Brain microvascular endothelial cell (primary cell): ENCODE measurements around the gene LIMCH1.

ENCODE experiments used
- DNase-seq: peaks from one replicate; pipeline ENCODE4 v3.0.0-alpha.2; 2020
- H3K27ac ChIP-seq: fragments of 250-450 bp; sonication (Bioruptor Pico); 2 replicates; pipeline ENCODE4 v1.5.1; 2020; ENCODE audit warnings: mild to moderate bottlenecking, moderate library complexity
- H3K27me3 ChIP-seq: fragments of 250-450 bp; sonication (Bioruptor Pico); replicated peaks from 2 replicates; pipeline ENCODE4 v1.5.1; 2020; ENCODE audit warnings: mild to moderate bottlenecking
- H3K36me3 ChIP-seq: fragments of 250-450 bp; sonication (Bioruptor Pico); replicated peaks from 2 replicates; pipeline ENCODE4 v1.5.1; 2020; ENCODE audit warnings: mild to moderate bottlenecking
- H3K4me3 ChIP-seq: 2 replicates; pipeline ENCODE4 v1.5.1; 2011; ENCODE audit warnings: low read depth, mild to moderate bottlenecking, control low read depth, low read length, moderate library complexity
- in situ Hi-C: cut with HindIII; loops from 2 replicates; pipeline ENCODE4 v1.10.0; 2017; ENCODE audit warnings: low sequenced_read_pairs, low pct_ligation_motif_present
- TF ChIP-seq, protein P1 (sequence below): IDR thresholded peaks from 2 replicates; pipeline ENCODE4 v1.5.1; 2011; ENCODE audit warnings: low read depth, mild to moderate bottlenecking, moderate library complexity, low read length, control low read depth, inconsistent platforms; ENCODE audit errors: missing control alignments

The LIMCH1 gene

DNA sequence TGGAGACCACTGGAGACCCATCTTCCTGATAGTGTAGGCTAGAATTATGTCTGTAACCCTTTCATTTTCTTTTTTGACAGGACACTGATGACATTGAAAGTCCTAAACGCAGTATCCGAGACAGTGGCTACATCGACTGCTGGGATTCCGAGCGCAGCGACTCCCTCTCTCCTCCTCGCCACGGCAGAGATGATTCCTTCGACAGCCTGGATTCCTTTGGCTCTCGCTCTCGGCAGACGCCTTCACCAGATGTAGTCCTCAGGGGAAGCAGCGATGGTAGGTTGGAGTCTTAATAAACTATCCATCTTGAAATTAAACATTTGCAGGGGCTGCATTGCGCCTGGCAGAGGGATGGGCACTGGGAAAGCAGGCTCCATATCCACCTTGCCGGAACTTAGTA, 75.4 kb downstream of the LIMCH1 start:
- TF ChIP-seq, protein P1, sequence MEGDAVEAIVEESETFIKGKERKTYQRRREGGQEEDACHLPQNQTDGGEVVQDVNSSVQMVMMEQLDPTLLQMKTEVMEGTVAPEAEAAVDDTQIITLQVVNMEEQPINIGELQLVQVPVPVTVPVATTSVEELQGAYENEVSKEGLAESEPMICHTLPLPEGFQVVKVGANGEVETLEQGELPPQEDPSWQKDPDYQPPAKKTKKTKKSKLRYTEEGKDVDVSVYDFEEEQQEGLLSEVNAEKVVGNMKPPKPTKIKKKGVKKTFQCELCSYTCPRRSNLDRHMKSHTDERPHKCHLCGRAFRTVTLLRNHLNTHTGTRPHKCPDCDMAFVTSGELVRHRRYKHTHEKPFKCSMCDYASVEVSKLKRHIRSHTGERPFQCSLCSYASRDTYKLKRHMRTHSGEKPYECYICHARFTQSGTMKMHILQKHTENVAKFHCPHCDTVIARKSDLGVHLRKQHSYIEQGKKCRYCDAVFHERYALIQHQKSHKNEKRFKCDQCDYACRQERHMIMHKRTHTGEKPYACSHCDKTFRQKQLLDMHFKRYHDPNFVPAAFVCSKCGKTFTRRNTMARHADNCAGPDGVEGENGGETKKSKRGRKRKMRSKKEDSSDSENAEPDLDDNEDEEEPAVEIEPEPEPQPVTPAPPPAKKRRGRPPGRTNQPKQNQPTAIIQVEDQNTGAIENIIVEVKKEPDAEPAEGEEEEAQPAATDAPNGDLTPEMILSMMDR: no peak
- no peak overlapping the region for H3K27ac ChIP-seq
- H3K27me3 ChIP-seq: peaks cover 25% of the 10 kb centered on the region
- in situ Hi-C loops: no loop called here
- H3K4me3 ChIP-seq: peak overlapping the region; percentile 6
- H3K36me3 ChIP-seq: no peaks in the 10 kb centered on the region
- DNase-seq: no peak

GRCh38 chr4:41613821-41614220, 75.9 kb downstream of the LIMCH1 start:
- in situ Hi-C loops: no loop called here
- H3K4me3 ChIP-seq: no peak overlapping the region
- DNase-seq: no peak
- TF ChIP-seq, protein P1: no peak
- no peaks in the 10 kb centered on the region for H3K36me3 ChIP-seq
- H3K27me3 ChIP-seq: peaks cover 28% of the 10 kb centered on the region
- no peak overlapping the region for H3K27ac ChIP-seq

DNA sequence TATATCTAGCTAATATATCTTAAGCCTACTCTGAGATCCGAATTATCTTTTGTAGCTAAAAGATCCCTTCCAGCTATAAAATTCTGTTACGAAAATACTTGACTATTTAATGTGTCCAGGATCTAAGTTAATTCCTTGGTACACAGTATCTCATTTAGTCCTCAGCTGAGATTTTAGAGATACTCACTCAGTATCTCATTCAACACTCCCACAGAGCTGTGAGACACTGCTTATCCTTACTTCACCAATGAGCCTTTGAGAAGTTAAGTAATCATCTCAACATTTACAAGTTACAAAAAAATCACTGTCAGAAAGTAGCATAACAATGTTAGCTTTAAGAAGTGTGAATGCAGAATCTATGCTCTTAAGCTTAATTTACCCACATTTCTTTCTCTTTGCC, 76.6 kb downstream of the LIMCH1 start:
- no peak for DNase-seq
- TF ChIP-seq, protein P1: no peak
- H3K36me3 ChIP-seq: no peaks in the 10 kb centered on the region
- in situ Hi-C loops: no loop called here
- no peak overlapping the region for H3K4me3 ChIP-seq
- no peak overlapping the region for H3K27ac ChIP-seq
- peaks cover 31% of the 10 kb centered on the region for H3K27me3 ChIP-seq

DNA sequence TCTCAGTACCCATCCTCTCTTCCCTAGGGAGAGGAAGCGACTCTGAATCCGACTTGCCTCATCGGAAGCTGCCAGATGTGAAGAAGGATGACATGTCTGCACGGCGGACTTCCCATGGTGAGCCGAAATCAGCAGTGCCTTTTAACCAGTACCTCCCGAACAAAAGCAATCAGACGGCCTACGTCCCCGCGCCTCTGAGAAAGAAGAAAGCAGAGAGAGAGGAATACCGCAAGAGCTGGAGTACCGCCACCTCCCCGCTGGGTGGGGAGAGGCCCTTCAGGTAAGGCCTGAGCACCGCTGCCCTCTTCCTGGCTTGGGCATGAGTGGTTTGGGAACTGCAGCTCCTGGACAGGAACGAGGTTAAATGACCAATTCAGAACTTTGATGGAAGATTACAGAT, 81.2 kb downstream of the LIMCH1 start:
- in situ Hi-C loops: no loop called here
- Histone ChIP-seq H3K36me3 (no peaks in the 10 kb centered on the region), H3K4me3 (no peak overlapping the region), H3K27me3 (peaks cover 13% of the 10 kb centered on the region), H3K27ac (no peak overlapping the region)
- DNase-seq: no peak
- TF ChIP-seq, protein P1: no peak

DNA sequence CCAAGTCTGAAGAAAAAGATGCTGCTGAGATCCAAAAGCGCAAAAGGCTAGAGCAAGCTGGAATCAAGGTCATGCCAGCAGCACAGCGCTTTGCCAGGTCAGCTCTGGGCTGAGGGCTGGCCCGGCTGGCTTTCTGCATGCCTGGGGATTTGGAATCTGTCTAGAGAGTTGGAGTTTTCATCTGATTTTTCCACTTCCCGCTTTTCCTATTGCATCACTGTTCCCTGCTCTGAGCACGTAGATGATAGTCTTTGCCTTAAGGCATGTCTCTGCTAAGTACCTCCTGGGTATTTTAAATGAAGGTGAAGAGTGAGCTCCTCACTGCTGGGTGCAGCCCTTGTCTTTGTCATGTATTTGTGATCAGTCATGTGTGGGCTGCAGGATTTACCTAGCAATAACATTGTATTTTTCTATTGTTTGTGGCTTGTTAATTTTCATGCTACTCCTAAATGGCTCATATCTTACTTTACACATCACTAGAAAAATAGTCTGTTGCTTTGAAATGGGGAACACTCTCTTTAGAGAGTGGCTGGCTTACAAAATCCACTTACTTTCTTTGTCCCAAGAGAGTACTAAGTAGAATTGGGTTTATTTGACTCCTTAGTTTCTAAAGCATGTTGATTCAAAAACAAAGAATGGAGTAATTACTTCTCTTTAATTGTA, 82.8 kb downstream of the LIMCH1 start:
- no peaks in the 10 kb centered on the region for H3K36me3 ChIP-seq
- TF ChIP-seq, protein P1: no peak
- H3K27me3 ChIP-seq: peaks cover 8% of the 10 kb centered on the region
- in situ Hi-C loops: no loop called here
- H3K27ac ChIP-seq: no peak overlapping the region
- no peak overlapping the region for H3K4me3 ChIP-seq
- no peak for DNase-seq

- TF ChIP-seq, protein P1: no peak
- in situ Hi-C loops: no loop called here
- no peak overlapping the region for H3K27ac ChIP-seq
- H3K27me3 ChIP-seq: peaks cover 8% of the 10 kb centered on the region
- no peak for DNase-seq
- no peak overlapping the region for H3K4me3 ChIP-seq
- H3K36me3 ChIP-seq: no peaks in the 10 kb centered on the region
These were observed 84.8 kb downstream of the LIMCH1 start for GRCh38 chr4:41622787-41623186.
